ENCODE data around the gene BRD3OS.

Gene BRD3OS

DNA sequence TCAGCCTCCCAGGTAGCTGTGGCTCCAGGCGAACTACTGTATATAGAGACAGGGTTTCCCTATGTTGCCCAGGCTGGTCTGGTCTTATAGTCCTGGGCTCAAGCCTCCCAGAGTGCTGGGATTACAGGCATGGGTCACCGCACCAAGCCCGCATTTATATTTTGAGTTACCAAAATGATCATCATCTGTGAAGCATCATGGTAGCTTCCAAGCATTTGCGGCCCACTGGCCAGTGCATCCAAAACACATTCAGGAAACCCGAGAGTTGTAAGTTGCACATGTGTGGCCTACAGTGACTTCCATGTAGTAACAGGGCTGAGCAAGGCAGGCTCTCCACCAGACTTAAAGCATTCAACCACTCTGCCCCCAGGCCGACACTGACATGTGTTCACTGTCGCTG, 2.3 kb downstream of the BRD3OS start:
- Histone ChIP-seq H3K27me3 (ENCODE audit: control insufficient read depth, insufficient read depth, low read length, poor library complexity, severe bottlenecking) (no peaks in the 10 kb centered on the region), H3K9me3 (ENCODE audit: control insufficient read depth, low read length) (no peaks in the 10 kb centered on the region), H3K27ac (ENCODE audit: insufficient read depth, low read depth, low read length, poor library complexity, severe bottlenecking) (no peak overlapping the region), H3K36me3 (ENCODE audit: control insufficient read depth, insufficient read depth, low read length) (peaks cover 4% of the 10 kb centered on the region), H3K4me1 (ENCODE audit: control insufficient read depth, insufficient read depth, low read length) (peaks cover 9% of the 10 kb centered on the region), H3K4me3 (ENCODE audit: insufficient read depth, low read depth, low read length) (no peak overlapping the region)
- 93% methylated on average over 7 of the region's 7 CpGs for WGBS, 2 experiments

DNA sequence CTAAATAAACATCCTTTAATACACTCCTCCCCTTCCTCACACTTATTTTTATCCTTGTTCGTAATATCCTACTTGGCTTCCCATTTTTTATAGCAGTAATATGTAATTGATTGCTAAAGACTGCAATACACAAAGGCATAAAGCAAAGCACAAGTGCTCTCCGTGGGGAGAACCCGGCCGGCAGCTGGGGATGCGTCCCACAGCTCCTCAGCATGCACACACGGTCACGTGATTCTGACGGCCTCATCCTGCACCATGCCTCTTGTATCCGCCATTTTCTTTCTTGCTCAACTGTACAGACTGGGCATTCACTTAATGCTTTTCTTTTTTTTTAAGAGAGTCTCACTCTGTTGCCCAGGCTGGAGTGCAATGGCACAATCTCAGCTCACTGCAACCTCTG, 2.8 kb downstream of the BRD3OS start:
- WGBS, 2 experiments, result 92 to 93% methylated on average over 8 to 9 of the region's 9 CpGs
- no peak overlapping the region for H3K4me3 ChIP-seq (ENCODE audit: insufficient read depth, low read depth, low read length)
- peaks cover 4% of the 10 kb centered on the region for H3K36me3 ChIP-seq (ENCODE audit: control insufficient read depth, insufficient read depth, low read length)
- no peaks in the 10 kb centered on the region for H3K9me3 ChIP-seq (ENCODE audit: control insufficient read depth, low read length)
- peaks cover 9% of the 10 kb centered on the region for H3K4me1 ChIP-seq (ENCODE audit: control insufficient read depth, insufficient read depth, low read length)
- no peaks in the 10 kb centered on the region for H3K27me3 ChIP-seq (ENCODE audit: control insufficient read depth, insufficient read depth, low read length, poor library complexity, severe bottlenecking)
- no peak overlapping the region for H3K27ac ChIP-seq (ENCODE audit: insufficient read depth, low read depth, low read length, poor library complexity, severe bottlenecking)

DNA sequence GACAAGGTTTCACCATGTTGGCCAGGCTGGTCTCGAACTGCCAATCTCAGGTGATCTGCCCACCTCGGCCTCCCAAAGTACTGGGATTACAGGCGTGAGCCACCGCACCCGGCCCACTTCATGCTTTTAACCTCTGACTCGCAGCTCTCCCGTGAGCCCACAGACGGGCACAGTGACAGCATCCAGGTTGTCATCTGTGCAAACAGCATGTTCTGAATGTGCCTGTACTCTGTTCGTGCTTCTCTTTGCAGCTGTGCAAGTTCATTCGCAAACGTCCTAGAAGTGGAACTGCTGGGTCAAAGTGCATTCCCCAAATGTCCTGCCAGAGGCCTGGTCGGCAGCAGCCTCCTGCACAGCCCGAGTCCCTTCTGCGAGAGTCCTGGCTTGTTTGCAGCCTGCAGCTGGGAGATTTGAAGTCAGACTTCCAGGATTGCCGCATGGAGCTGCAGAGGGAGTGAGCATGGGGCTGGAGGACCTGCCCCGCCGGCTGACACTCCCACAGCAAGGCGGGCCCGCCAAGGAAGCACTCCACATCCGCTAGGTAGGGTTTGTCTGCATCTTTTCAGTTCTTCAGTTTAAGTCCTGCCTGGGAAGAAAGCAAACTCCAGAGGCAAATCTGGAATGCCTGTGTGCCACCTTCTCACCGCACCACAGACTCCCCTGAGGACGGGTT, 3.4 kb downstream of the BRD3OS start:
- Histone ChIP-seq H3K4me3 (ENCODE audit: insufficient read depth, low read depth, low read length) (no peak overlapping the region), H3K27me3 (ENCODE audit: control insufficient read depth, insufficient read depth, low read length, poor library complexity, severe bottlenecking) (no peaks in the 10 kb centered on the region), H3K27ac (ENCODE audit: insufficient read depth, low read depth, low read length, poor library complexity, severe bottlenecking) (no peak overlapping the region), H3K9me3 (ENCODE audit: control insufficient read depth, low read length) (no peaks in the 10 kb centered on the region), H3K4me1 (ENCODE audit: control insufficient read depth, insufficient read depth, low read length) (peaks cover 9% of the 10 kb centered on the region), H3K36me3 (ENCODE audit: control insufficient read depth, insufficient read depth, low read length) (peaks cover 4% of the 10 kb centered on the region)
- WGBS, 2 experiments, result 94 to 95% methylated on average over 22 of the region's 22 CpGs

DNA sequence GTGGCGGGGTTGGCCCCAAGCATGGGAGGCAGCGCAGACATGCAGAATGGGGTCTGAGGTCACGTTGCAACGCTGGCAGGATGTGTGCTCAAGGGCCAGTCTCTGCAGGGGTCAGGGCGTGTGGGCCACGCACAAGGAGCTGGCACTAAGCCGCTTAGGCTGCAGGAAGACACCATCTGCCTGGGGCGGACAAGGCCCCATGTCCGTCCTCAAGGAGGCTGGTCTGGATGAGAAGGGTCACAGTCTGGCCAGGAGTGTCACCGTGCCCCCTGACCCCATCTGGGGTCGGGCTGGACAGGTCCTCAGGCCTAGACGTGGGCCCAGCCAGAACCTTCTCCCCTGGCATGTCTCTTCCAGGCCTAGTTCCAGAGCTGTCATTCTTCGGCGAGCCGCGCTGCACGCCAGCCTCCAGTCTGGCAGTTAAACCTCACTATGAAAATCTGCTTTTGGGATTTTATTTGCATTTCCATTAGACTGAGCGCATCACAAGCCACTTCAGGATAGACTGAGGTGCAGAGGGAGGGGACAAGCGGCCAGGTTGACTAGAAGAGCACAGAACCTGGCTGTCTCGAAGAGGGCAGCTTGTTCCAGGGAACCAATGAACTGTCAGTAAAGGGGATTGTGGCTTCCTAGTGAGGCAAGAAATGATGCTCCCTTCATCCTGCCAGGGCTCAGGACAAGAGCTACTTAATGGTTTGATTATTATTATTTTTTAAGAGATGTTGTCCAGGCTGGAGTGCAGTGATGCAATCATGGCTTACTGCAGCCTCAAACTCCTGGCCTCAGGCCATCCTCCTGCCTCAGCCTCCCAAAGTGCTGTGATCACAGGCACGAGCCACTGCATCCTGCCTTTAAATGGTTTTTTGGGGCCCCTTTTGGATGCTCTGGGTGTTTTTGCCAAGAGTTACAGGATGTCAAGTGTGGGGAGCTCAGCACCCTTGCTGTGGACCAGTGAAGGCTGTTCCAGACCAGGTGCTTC, 4.3 kb downstream of the BRD3OS start:
- Histone ChIP-seq H3K4me3 (ENCODE audit: insufficient read depth, low read depth, low read length) (no peak overlapping the region), H3K4me1 (ENCODE audit: control insufficient read depth, insufficient read depth, low read length) (peaks cover 9% of the 10 kb centered on the region), H3K9me3 (ENCODE audit: control insufficient read depth, low read length) (no peaks in the 10 kb centered on the region), H3K36me3 (ENCODE audit: control insufficient read depth, insufficient read depth, low read length) (peaks cover 12% of the 10 kb centered on the region), H3K27me3 (ENCODE audit: control insufficient read depth, insufficient read depth, low read length, poor library complexity, severe bottlenecking) (no peaks in the 10 kb centered on the region), H3K27ac (ENCODE audit: insufficient read depth, low read depth, low read length, poor library complexity, severe bottlenecking) (no peak overlapping the region)
- 93 to 96% methylated on average over 21 of the region's 21 CpGs for whole genome bisulfite sequencing, 2 experiments

DNA sequence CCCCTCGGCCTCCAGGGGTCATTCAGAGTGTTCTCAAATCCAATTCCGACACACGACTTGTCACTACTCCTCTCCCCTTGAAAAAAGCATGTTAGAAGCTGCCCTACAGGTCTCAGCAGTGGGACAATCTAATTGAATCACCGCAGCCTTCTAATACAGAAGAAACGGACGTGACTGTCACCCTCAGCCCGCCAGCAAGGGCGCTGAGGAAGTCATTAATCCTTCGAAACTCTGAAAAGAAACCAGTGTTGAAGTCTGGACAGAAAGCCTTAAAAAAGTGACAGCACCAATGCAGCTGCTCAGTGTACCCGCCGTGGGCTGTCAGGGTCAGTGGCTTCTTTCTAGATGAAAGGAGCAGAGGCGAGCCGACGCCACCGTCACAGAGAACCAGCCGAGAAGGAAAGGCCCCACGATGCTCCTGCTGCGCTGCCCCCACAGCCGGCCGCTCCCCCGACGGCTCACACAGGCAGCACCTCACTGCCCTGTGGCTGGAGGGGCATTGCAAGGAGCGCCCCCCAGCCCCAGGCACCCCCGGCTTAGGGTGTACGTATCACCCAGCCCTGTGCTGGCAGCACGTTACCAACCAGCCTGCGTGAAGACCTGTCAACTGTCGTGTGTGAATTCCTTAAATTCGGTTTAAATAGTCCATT, 5.7 kb downstream of the BRD3OS start:
- H3K4me1 ChIP-seq (ENCODE audit: control insufficient read depth, insufficient read depth, low read length), result peaks cover 9% of the 10 kb centered on the region
- H3K9me3 ChIP-seq (ENCODE audit: control insufficient read depth, low read length), result no peaks in the 10 kb centered on the region
- H3K27me3 ChIP-seq (ENCODE audit: control insufficient read depth, insufficient read depth, low read length, poor library complexity, severe bottlenecking), result no peaks in the 10 kb centered on the region
- H3K4me3 ChIP-seq (ENCODE audit: insufficient read depth, low read depth, low read length), result no peak overlapping the region
- 95% methylated on average over 29 of the region's 29 CpGs for WGBS, 2 experiments
- H3K36me3 ChIP-seq (ENCODE audit: control insufficient read depth, insufficient read depth, low read length), result peaks cover 25% of the 10 kb centered on the region
- H3K27ac ChIP-seq (ENCODE audit: insufficient read depth, low read depth, low read length, poor library complexity, severe bottlenecking), result no peak overlapping the region

DNA sequence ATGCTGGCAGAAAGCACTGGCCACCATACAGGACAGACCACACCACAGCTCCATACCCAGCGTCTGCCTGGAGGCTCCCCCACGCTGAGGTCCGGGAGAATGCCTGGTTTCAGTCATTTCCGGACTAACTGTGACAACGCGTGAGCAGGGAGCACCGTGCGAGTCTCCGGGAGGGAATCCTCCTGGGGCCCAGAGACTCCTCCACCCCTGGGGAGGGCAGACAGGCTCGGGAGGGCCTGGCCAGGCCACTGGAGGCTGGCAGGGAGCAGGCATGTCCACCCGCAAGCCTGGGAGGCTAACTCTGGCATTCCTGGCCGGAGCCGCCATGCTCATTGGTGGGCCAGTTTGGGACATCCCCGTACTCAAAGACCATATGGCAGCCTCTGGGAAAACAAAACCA, 6.5 kb downstream of the BRD3OS start:
- Histone ChIP-seq H3K4me1 (ENCODE audit: control insufficient read depth, insufficient read depth, low read length) (peaks cover 2% of the 10 kb centered on the region), H3K4me3 (ENCODE audit: insufficient read depth, low read depth, low read length) (no peak overlapping the region), H3K27ac (ENCODE audit: insufficient read depth, low read depth, low read length, poor library complexity, severe bottlenecking) (no peak overlapping the region), H3K9me3 (ENCODE audit: control insufficient read depth, low read length) (no peaks in the 10 kb centered on the region), H3K27me3 (ENCODE audit: control insufficient read depth, insufficient read depth, low read length, poor library complexity, severe bottlenecking) (no peaks in the 10 kb centered on the region), H3K36me3 (ENCODE audit: control insufficient read depth, insufficient read depth, low read length) (peaks cover 32% of the 10 kb centered on the region)
- 93 to 95% methylated on average over 14 of the region's 14 CpGs for WGBS, 2 experiments

DNA sequence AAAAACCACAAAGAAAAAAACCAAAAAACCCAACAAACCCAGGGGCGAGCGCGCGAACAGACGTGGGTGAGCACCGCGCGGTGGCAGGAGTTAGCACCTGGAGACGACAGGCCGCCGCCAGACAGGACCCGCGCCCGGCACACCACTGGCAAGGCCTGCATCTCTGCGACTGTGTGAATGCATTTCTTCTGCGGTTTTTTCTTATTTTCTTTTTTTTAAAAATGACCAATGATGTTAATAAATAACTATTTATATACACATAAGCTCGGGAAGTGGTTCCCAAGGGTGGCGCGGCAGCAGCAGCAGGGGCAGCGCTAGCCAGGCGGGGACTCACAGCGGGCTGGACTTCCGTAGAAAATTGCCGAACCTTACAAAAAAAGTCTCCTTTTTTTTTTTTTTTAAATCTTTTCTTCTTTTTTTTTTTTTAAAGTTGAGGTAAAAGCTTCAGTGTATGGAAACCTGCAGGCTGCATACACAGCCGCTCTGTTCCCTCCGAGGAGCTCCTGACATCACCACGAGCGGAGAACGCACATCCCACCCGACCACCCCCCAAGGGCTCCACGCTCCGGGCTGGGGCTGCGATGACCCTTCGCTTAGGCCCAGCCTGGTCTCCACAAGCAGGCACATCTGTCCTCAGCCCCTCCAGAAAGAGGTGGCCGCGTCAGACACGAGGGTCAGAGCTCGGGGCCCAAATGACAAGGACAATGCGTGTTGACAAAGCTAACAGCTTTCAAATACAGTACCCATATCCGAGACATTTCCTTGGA, 7.4 kb downstream of the BRD3OS start:
- H3K4me1 ChIP-seq (ENCODE audit: control insufficient read depth, insufficient read depth, low read length), result no peaks in the 10 kb centered on the region
- no peak overlapping the region for H3K4me3 ChIP-seq (ENCODE audit: insufficient read depth, low read depth, low read length)
- H3K27ac ChIP-seq (ENCODE audit: insufficient read depth, low read depth, low read length, poor library complexity, severe bottlenecking), result no peak overlapping the region
- H3K9me3 ChIP-seq (ENCODE audit: control insufficient read depth, low read length), result no peaks in the 10 kb centered on the region
- 94 to 95% methylated on average over 37 to 40 of the region's 40 CpGs for WGBS, 2 experiments
- no peaks in the 10 kb centered on the region for H3K27me3 ChIP-seq (ENCODE audit: control insufficient read depth, insufficient read depth, low read length, poor library complexity, severe bottlenecking)
- peaks cover 36% of the 10 kb centered on the region for H3K36me3 ChIP-seq (ENCODE audit: control insufficient read depth, insufficient read depth, low read length)

DNA sequence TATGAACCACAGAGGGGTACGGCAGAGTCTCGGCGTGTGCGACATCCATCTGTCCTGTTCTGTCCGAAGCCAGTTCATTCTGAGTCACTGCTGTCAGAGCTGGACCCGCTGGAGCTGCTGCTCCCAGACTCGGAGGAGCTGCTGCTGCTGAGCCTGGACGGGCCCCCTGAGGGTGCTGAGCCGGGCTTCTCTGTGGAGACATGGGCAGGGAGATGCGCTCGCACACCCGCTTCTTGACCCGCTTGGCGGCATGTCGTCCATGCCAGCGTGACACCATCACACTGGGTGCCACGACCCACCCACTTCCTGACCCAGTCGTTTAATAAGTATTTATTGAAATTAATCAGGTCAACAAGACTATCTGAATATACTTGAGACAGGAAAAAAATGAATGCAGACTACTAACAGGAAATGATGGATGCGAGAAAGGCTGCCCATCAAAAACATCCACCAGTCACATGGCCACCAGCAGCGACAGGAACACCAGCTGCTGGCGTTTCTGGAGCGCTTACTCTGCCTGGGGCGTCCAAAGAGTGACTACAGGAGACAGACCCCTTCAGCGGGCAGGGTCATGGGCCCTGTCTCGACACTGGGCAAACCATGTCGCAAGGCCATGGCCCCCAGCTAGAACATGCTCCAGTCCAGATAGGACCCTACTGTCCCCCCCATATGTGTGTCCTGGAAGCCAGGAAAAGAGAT, 8.4 kb downstream of the BRD3OS start:
- Histone ChIP-seq H3K27me3 (ENCODE audit: control insufficient read depth, insufficient read depth, low read length, poor library complexity, severe bottlenecking) (no peaks in the 10 kb centered on the region), H3K4me1 (ENCODE audit: control insufficient read depth, insufficient read depth, low read length) (no peaks in the 10 kb centered on the region), H3K4me3 (ENCODE audit: insufficient read depth, low read depth, low read length) (no peak overlapping the region), H3K27ac (ENCODE audit: insufficient read depth, low read depth, low read length, poor library complexity, severe bottlenecking) (no peak overlapping the region), H3K36me3 (ENCODE audit: control insufficient read depth, insufficient read depth, low read length) (peaks cover 38% of the 10 kb centered on the region), H3K9me3 (ENCODE audit: control insufficient read depth, low read length) (no peaks in the 10 kb centered on the region)
- 96% methylated on average over 26 of the region's 26 CpGs for WGBS, 2 experiments

DNA sequence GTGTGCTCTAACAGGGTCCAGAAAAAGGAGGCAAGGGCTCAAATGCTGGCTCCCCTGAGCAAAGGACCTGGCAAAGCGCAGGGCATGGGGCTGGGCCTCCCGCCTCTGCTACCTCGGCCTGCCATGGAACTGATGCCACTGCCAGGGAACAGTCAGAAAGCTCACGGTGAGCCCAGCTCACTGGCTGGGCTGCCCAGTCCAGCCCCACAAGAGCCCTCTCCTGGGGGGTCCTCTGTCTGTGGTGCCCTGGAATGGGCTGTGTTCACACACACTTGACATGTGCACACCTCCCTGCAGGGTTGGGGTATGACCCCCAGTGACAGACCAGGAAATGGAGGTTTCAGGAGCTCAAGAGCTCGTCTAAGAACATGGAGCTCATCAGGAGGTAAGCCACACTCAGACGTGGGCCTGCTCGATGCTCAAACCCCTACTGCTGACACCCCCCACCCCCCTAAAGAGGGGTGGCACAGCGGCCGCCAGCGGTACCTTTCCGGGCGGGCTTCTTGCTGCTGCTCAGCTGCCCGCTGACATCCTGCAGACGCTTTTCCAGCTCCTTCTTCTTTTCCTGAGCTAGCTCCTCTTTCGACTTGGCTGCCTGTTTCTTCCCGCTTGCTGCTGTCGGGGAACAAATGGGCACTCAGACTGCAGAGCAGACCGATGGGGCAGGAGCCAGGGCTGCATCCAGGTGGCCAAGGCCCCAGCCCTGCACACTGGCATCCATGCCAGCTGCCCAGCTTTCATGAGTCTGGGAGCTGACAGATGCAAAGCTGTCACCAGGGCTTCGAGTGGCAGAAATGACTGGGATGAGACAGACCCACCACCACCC, 9.1 kb downstream of the BRD3OS start:
- no peak overlapping the region for H3K4me3 ChIP-seq (ENCODE audit: insufficient read depth, low read depth, low read length)
- no peaks in the 10 kb centered on the region for H3K4me1 ChIP-seq (ENCODE audit: control insufficient read depth, insufficient read depth, low read length)
- 95 to 96% methylated on average over 19 of the region's 19 CpGs for WGBS, 2 experiments
- H3K36me3 ChIP-seq (ENCODE audit: control insufficient read depth, insufficient read depth, low read length), result peaks cover 45% of the 10 kb centered on the region
- H3K9me3 ChIP-seq (ENCODE audit: control insufficient read depth, low read length), result no peaks in the 10 kb centered on the region
- no peak overlapping the region for H3K27ac ChIP-seq (ENCODE audit: insufficient read depth, low read depth, low read length, poor library complexity, severe bottlenecking)
- H3K27me3 ChIP-seq (ENCODE audit: control insufficient read depth, insufficient read depth, low read length, poor library complexity, severe bottlenecking), result no peaks in the 10 kb centered on the region
